Thymus (tissue), 11 donors: Measurements from ENCODE around the gene ARL9. TPM values are rescaled to one million over a fixed set of nuclear protein-coding genes. Genes with fewer than 3 reads are reported as not detected.

Experiments used
- DNase-seq, 9 donors: peaks; one replicate each; pipeline ENCODE4 v3.0.0-alpha.2; 2013; ENCODE audit warnings: low spot score in 9 of 9, low read depth in 6 of 9, missing footprints in 1 of 9
- H3K27ac ChIP-seq, 2 donors: one replicate each; pipeline ENCODE4 v1.5.1; 2013; ENCODE audit warnings: control low read depth in 1 of 2, low read depth in 1 of 2, low read length in 1 of 2, mild to moderate bottlenecking in 1 of 2, moderate library complexity in 1 of 2
- H3K27me3 ChIP-seq, 2 donors: one replicate each; pipeline ENCODE4 v1.5.1; 2013; ENCODE audit warnings: low read length in 1 of 2; ENCODE audit not compliant: control insufficient read depth in 2 of 2, insufficient read depth in 1 of 2
- H3K36me3 ChIP-seq, 2 donors: one replicate each; pipeline ENCODE4 v1.5.1; 2013; ENCODE audit warnings: low read length in 1 of 2, mild to moderate bottlenecking in 1 of 2, moderate library complexity in 1 of 2; ENCODE audit not compliant: control insufficient read depth in 2 of 2, insufficient read depth in 2 of 2
- H3K4me1 ChIP-seq, 2 donors: one replicate each; pipeline ENCODE4 v1.5.1; 2013; ENCODE audit warnings: low read length in 2 of 2; ENCODE audit not compliant: control insufficient read depth in 2 of 2, insufficient read depth in 2 of 2
- H3K4me3 ChIP-seq, 2 donors: one replicate each; pipeline ENCODE4 v1.5.1; 2013; ENCODE audit warnings: low read length in 2 of 2, control low read depth in 1 of 2, mild to moderate bottlenecking in 1 of 2
- H3K9me3 ChIP-seq, 2 donors: one replicate each; pipeline ENCODE4 v1.5.1; 2013; ENCODE audit warnings: low read length in 1 of 2, mild to moderate bottlenecking in 1 of 2; ENCODE audit not compliant: control insufficient read depth in 2 of 2, insufficient read depth in 1 of 2
- WGBS: extraction: QIAGEN DNeasy Blood & Tissue Kit; methylation state at CpG from one replicate; pipeline ENCODE4 v1.1.7; 2013; 5-methylcytosine and 5-hydroxymethylcytosine counted together
- polyA plus RNA-seq: library from polyadenylated mRNA; stranded (reverse); fragments of 200-250 nt; gene quantifications from one replicate; pipeline ENCODE4 v1.2.3, GENCODE V29; 2013
- total RNA-seq: library from RNA; stranded (reverse); fragments of 120-200 nt; gene quantifications from one replicate; pipeline ENCODE4 v1.2.4, GENCODE V29; 2013
- donor health status: healthy.

ARL9 gene
- total and polyA plus RNA-seq, 2 donors, result 0.19 to 0.27 TPM

DNA sequence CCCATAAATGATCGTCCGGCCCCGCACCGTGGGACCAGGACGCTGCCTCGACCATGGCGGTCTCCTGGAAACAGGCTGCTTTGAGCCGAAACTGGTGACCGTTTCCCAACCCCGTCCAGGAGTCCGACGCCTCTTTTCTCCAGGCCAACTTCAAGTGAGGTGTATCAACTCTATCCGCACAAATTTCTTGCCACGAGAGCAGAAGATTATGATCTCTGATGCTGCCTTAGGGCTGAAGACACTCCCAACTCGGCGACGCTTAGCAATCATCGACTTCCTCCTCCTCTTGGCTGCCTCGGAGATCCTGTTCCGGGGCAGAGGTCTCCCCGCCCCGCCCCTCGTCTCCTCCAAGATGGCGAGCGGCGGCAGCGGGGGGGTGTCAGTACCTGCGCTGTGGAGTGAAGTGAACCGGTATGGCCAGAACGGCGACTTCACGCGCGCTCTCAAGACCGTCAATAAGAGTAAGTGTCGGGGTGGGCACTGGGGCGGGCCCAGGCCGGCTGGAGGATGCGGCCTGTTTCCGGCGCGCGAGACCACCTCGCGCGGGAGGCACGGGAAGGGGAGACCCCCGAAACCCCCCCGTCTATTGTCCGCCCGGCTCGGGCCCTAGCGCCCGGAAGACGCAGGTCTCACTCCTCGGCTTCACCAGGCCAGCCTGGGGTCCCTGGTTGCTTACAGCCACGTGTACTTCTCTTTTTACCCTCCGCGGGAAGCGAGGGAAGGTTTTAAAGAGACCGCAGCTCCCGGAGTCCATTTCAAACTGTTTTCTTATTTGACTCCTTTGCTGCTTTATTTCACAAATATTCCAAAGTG, 38.1 kb upstream of the ARL9 start, which contains the start of gene SRP72:
Gene SRP72 (plus strand): TSS at position 334 of the 813 bp plus-strand sequence. CDS start 19 bp downstream, at position 353.
- H3K27me3 ChIP-seq, result no peaks in the 10 kb centered on the region
- peak within 1 kb of the TSS; percentile 85 to 95 for H3K27ac ChIP-seq
- peak; percentile 69 to 94 (median 81) for DNase-seq
- under 1% methylated on average over 62 of the region's 62 CpGs for WGBS
- H3K4me3 ChIP-seq, result peak within 1 kb of the TSS; percentile 80 to 95
- H3K9me3 ChIP-seq, result no peaks in the 10 kb centered on the region
- peaks cover 15 to 18% of the 10 kb centered on the region in 2 donors for H3K4me1 ChIP-seq
- H3K36me3 ChIP-seq, result peaks cover 12 to 22% of the 10 kb centered on the region in 2 donors

DNA sequence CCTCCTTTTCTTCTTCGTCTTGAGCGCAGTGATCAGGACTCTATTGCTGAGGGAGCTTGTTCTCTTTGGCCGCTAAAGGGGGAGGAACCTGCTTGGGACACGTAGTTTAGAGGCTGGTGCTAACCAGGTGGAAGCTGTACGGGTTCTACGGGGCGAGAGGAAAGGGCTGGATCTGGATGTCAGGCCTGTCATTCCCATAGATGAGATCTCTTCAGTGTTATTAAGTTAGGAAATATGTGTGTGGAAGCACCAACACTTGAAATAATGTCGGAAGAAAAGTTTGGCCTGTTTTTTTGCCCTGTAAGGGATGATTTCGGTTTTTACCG, 37.5 kb upstream of the ARL9 start:
- peak overlapping the region; percentile 85 to 95 for H3K27ac ChIP-seq
- H3K4me1 ChIP-seq, result peaks cover 15 to 18% of the 10 kb centered on the region in 2 donors
- H3K27me3 ChIP-seq, result no peaks in the 10 kb centered on the region
- H3K36me3 ChIP-seq, result peaks cover 12 to 25% of the 10 kb centered on the region in 2 donors
- peak in 3 of 9 donors; percentile 15 to 45 (median 32) for DNase-seq
- H3K4me3 ChIP-seq, result peak overlapping the region; percentile 80 to 95
- H3K9me3 ChIP-seq, result no peaks in the 10 kb centered on the region
- 1% methylated on average over 10 of the region's 10 CpGs for WGBS

DNA sequence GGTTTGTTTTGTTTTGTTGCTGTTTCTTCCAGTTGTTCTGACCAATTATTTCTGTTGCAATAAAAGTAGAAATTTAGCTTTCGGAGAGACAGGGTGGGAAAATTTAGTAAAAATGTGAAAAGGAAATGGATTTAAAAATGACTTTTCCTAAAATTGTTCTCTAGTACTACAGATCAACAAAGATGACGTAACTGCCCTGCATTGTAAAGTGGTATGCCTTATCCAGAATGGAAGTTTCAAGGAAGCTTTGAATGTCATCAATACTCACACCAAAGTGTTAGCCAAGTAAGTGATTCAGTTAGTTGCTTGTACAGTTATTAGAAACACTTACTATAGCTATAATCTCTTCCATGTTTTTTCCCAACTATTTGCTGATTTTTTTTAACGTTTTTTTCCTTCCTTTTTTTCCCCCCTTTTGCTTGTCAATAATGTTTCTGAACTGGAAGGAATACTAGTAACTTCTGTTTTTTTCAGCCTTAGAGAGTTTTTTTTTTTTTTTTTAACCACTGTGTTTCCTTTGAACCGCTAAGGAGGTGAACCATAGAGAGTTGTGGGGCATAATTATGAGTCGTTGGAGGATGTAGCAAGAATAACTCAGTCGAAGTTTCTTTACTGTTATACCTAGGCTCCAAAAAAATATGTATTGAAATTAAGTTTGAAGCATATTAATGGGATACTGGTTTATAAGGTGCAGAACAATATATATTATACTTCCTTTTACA, 35.9 kb upstream of the ARL9 start:
- H3K4me1 ChIP-seq, result peaks cover 15% of the 10 kb centered on the region in 2 donors
- no peaks in the 10 kb centered on the region for H3K9me3 ChIP-seq
- DNase-seq, result peak in 3 of 9 donors; percentile 9 to 55 (median 18)
- no peak overlapping the region for H3K4me3 ChIP-seq
- peaks cover 16 to 36% of the 10 kb centered on the region in 2 donors for H3K36me3 ChIP-seq
- H3K27me3 ChIP-seq, result no peaks in the 10 kb centered on the region
- H3K27ac ChIP-seq, result no peak overlapping the region
- WGBS, result 37% methylated on average over 6 of the region's 6 CpGs

DNA sequence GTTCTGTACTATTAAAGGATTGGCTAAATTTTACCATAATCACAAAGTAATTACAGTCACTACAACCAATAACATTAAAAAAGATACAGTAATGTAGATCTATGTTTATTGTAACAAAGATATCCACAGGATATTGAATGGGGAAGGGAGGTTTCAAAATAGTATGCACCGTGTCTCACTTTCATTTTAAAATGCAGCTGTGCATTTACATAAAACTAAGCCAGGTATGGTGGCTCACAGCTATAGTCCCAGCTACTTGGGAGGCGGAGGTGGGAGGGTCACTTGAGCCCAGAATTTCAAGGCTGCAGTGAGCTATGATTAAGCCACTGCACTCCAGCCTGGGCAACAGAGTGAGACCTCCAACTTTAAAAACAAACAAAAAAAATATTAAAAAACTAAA, 29.7 kb upstream of the ARL9 start:
- H3K27ac ChIP-seq, result no peak overlapping the region
- H3K4me3 ChIP-seq, result no peak overlapping the region
- H3K9me3 ChIP-seq, result no peaks in the 10 kb centered on the region
- H3K27me3 ChIP-seq, result no peaks in the 10 kb centered on the region
- H3K4me1 ChIP-seq, result no peaks in the 10 kb centered on the region
- 94% methylated on average over 2 of the region's 2 CpGs for WGBS
- peaks cover 26 to 62% of the 10 kb centered on the region in 2 donors for H3K36me3 ChIP-seq
- DNase-seq, result no peak

DNA sequence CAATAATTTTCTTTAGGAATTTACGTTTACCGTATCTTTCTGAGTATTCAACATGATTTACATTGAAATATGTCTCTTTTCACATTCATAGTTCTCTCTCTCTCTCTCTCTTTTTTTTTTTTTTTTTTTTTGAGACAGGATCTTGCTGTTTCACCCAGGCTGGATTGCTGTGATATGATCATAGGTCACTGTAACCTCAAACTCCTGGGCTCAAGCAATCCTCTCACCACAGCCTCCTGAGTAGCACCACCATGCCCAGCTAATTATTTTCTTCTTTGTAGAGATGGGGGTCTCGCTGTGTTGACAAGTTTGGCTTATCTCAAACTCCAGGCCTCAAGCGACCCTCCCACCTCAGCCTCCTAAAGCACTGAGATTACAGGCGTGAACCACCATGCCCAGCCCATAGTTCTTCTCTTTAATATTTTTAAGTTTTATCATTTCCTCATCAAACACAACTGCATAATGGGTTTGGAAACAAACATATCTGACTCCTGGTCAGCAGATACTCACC, 28.3 kb upstream of the ARL9 start:
- no peak for DNase-seq
- H3K4me3 ChIP-seq, result no peak overlapping the region
- no peaks in the 10 kb centered on the region for H3K4me1 ChIP-seq
- no peak overlapping the region for H3K27ac ChIP-seq
- H3K27me3 ChIP-seq, result no peaks in the 10 kb centered on the region
- H3K9me3 ChIP-seq, result no peaks in the 10 kb centered on the region
- WGBS, result 99% methylated on average over 5 of the region's 5 CpGs
- H3K36me3 ChIP-seq, result peaks cover 29 to 67% of the 10 kb centered on the region in 2 donors

DNA sequence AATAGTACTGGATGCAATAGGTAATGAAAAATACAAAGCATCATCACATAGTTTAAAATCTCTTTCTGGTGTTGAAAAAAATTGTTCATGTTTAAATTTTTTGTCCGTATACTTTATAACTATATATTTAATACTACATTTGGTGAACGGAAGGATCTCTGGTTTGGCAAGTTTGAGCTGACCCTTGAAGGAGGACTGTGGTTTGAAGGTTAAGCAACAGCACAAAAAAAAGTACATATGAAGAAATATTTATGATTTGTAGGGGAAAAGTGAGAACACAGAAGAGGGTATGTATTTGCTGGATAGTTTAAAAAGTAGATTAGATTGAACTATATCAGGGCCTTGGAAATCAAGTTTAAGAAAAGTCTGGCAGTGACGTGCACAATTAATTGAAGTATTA, 24.9 kb upstream of the ARL9 start:
- Histone ChIP-seq H3K27me3 (no peaks in the 10 kb centered on the region), H3K36me3 (peaks cover 20 to 57% of the 10 kb centered on the region in 2 donors), H3K27ac (no peak overlapping the region), H3K4me1 (no peaks in the 10 kb centered on the region), H3K4me3 (no peak overlapping the region), H3K9me3 (no peaks in the 10 kb centered on the region)
- WGBS, result 98% methylated on average over 3 of the region's 3 CpGs
- DNase-seq, result no peak

DNA sequence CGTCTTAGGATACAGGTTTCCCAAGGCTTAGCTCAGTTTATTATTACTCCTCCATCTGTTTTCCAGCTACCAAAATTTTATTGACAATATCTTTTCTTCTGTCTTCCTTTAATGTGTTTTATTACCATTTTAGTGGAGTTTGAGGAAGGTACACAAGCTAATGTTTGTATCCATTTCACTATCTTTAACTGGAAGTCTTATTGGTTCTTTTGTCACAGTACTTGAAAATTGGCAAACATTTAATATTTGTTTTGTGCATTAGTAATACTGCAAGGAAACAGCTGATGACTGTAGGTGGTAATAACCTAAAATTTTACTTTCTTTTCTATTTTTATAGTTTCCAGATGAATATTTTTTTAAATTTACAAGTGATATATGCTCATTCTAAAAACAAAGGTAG, 9.3 kb upstream of the ARL9 start:
- no peaks in the 10 kb centered on the region for H3K4me1 ChIP-seq
- peaks cover 6 to 44% of the 10 kb centered on the region in 2 donors for H3K36me3 ChIP-seq
- H3K9me3 ChIP-seq, result no peaks in the 10 kb centered on the region
- H3K27me3 ChIP-seq, result no peaks in the 10 kb centered on the region
- 100% methylated on average over 1 of the region's 1 CpG for WGBS
- no peak for DNase-seq
- no peak overlapping the region for H3K4me3 ChIP-seq
- H3K27ac ChIP-seq, result no peak overlapping the region

DNA sequence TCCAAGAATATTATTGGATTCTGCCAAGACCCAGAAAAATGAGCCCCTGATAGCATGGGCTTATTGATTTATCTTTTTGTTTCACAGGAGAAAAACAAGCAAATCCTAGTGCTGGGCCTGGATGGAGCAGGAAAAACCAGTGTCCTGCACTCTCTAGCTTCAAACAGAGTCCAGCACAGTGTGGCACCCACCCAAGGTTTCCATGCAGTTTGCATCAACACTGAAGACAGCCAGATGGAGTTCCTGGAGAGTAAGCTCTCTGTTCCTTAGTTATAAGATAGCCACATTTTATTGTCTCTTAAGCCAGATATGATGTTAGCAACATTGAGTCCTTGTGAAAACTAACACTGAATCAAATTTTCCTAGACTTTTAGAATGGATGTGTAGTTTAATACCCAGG, 5.5 kb downstream of the ARL9 start:
- no peaks in the 10 kb centered on the region for H3K9me3 ChIP-seq
- H3K27me3 ChIP-seq, result peaks cover 0 to 9% of the 10 kb centered on the region in 2 donors
- no peak overlapping the region for H3K4me3 ChIP-seq
- peaks cover 5 to 6% of the 10 kb centered on the region in 2 donors for H3K4me1 ChIP-seq
- no peaks in the 10 kb centered on the region for H3K36me3 ChIP-seq
- DNase-seq, result no peak
- H3K27ac ChIP-seq, result no peak overlapping the region

DNA sequence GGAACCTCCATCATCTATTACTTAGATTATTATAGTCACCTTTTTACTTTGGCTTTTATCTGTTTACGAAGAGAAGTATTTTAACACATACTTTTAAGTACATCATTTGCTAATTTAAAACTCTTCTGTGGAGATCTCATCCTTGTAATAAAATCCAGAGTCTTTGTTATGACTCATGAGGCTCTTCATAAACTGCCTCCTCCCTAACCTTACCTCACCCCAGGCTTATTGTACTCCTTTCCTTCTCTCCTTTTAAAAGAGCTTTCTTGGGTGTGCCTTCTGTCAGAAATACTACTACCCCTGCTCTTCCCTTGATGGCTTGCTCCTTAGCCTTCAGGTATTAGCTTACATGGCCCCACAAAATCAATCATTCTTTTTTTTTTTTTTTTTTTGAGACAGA, 6.6 kb downstream of the ARL9 start:
- Histone ChIP-seq H3K4me1 (no peaks in the 10 kb centered on the region), H3K27ac (no peak overlapping the region), H3K27me3 (no peaks in the 10 kb centered on the region), H3K9me3 (no peaks in the 10 kb centered on the region), H3K4me3 (no peak overlapping the region), H3K36me3 (no peaks in the 10 kb centered on the region)
- 99% methylated on average over 1 of the region's 1 CpG for WGBS
- no peak for DNase-seq
